Bone marrow (tissue), 2 donors: Measurements from ENCODE around the gene SPAG16.
"Not testable (repeated sequence)": the region's sequence is repeated elsewhere in the genome, so short reads cannot be mapped to it uniquely, and the experiment has no call there.

Source experiments
- DNase-seq, 2 donors: peaks; one replicate each; lab custom pipeline; 2025; lab: John Stamatoyannopoulos, UW

SPAG16 gene

DNA sequence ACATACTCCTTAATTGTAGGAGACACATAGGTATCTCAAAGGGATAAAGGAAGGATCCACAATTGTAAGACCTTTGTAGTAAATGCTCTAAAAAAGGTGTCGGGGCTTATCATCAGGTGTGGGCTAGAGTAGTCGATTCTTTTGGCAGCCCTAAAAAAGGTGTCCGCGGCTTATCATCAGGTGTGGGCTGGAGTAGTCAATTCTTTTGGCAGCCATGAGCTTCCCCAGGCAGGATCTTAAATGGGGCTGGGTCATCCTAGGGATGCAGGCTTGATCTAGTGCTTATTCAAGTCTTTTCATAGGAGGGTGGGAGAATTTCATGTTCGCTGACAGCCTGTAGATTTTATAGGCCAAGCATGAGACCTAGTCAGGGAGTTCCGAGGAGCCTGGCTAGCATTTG lies 720.2 kb downstream of the SPAG16 start:
- no peak for DNase-seq

DNA sequence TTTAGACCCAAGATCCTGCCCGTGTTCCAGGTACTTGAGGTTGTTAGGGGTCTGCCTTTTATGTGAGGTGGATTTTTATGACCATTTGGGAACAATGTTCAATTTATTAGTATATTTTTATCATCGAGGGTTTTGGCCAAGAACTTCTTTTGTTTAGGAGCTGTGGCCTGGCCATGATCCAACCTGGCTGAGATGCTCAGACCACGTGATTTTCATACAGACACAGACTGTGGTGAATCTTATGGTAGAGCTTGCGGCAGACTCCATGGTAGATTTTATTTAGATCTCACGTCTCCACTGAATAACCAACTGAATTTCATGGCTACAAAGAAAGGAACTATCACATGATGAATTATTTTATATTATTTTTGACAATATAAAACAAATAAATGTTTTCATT lies 721.1 kb downstream of the SPAG16 start:
- DNase-seq, result no peak

DNA sequence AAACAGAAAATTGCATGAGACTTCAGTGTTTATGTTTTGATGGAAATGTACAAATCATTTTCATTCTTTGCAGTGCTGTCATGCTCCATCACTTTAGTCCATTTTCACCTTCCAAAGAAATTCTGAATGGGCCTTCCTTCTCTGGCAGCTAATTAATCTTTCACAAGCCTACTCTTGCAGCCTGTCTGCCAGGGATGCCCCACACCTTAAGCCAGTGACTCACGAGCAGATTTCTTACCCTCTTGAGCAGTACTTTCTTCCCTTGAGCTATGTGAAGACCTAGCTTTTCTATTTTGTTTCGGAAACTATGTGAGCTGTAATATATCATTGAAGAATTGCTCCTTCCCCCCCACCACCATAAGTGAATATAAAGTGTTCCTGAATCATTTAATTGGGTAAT lies 722.3 kb downstream of the SPAG16 start:
- DNase-seq, result no peak

DNA sequence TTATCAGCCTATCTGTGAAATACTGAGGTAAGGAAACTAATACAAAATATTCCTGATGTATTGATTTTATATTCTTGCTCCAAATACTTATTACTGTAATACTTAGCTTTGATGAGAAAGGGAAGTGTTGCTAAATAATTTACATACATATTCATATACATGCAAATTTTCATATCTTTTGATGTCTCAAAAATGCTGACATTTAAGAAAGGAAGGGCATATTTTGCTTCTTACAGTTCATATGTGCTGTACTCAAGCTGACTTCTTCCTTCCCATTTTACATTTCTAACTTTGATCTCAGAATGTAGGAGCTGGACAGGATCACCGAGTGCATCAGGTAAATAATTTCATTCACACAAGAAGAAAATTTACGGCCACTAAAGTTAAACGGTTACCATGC lies 727.4 kb downstream of the SPAG16 start:
- no peak for DNase-seq

- no peak for DNase-seq
Measured at GRCh38 chr2:214014551-214015220, 730.4 kb downstream of the SPAG16 start.

- DNase-seq, result no peak
Measured at GRCh38 chr2:214019229-214019972, 735.1 kb downstream of the SPAG16 start.

GRCh38 chr2:214019973-214020345 lies 735.7 kb downstream of the SPAG16 start:
- no peak for DNase-seq

DNA sequence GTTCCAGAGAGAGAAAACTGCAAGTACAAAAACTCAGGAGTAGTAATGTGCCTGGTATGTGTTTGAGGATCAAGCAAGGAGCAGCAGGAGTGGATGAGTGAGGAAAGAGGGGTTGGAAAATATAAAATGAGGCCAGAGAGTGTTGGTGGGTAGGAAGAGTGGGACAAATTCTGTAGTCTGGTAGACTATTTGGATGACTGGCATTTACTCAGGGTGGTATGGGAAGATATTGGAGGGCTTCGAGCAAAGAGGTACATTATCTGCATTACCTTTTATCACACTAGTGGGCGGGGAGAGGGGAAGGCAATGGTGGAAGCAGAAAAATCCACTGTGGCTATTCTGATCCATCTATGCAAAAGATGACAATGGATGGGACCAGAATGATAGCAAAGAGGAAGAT lies 744.9 kb downstream of the SPAG16 start:
- no peak for DNase-seq

GRCh38 chr2:214031566-214031965 lies 747.3 kb downstream of the SPAG16 start:
- peak in 1 of 2 donors; percentile 65 for DNase-seq

- no peak for DNase-seq
Measured at GRCh38 chr2:214034417-214034816, 750.2 kb downstream of the SPAG16 start.

- DNase-seq, result no peak
Measured at GRCh38 chr2:214035091-214035852, 751.0 kb downstream of the SPAG16 start.

- DNase-seq, result no peak
Measured at GRCh38 chr2:214035921-214036320, 751.7 kb downstream of the SPAG16 start.

- DNase-seq, result no peak
Measured at GRCh38 chr2:214038186-214038585, 753.9 kb downstream of the SPAG16 start.

GRCh38 chr2:214050731-214051130 lies 766.5 kb downstream of the SPAG16 start:
- no peak for DNase-seq

DNA sequence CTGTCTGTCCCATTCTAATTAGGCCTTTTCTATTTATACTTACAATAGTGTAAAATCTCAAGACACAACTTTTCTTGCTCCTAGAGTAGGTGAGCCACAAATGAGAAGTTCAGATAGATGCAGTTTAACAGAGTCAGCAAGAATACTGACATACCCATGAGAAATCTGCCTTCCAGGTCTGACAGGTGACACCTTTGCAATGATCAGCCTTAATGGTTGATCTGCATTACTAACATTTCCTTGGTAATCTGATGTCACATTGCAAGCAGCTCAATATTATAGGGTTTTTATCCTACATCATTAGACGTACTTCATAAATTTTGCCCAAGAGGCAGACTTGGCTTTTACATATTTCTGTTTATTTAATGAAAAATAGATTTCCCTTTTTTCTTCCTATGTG lies 767.3 kb downstream of the SPAG16 start:
- no peak for DNase-seq

GRCh38 chr2:214052235-214052634 lies 768.0 kb downstream of the SPAG16 start:
- DNase-seq, result no peak

DNA sequence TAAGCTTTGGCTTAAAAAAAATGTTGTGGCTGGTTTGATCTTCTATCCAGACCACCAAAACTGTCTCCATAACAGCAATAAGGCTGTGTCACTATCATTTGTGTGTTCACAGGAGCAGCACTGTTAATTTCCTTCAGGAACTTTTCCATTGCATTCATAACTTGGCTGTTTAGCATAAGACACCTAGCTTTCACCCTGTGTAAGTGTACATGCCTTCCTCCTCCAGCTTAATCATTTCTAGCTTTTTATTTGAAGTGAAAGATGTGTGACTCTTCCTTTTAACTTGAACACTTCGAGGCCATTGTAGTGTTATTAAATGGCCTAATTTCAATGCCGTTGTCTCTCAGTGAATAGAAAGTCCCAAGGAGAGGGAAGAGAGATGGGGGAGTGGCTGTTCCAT lies 773.7 kb downstream of the SPAG16 start:
- DNase-seq, result no peak

- not testable (repeated sequence) for DNase-seq
Measured at GRCh38 chr2:214062279-214062678, 778.0 kb downstream of the SPAG16 start.

DNA sequence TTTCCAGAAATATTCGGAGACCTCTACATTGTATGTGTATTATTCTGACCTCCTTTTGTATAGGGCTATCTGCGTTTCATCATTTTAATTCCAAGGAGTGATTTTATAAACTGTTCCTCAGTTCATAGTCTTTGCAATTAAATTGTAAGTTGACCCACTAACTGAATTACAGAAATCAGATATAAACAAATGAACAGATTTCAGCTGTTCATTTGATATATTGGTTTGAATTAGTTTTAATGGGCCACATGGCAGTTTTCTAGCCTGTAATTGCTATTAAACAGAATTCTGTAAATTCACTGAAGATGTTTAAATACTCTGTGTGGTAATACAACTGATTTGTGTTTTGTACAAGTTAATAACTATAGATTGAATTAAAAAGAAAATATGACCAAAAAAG lies 780.2 kb downstream of the SPAG16 start:
- no peak for DNase-seq

GRCh38 chr2:214066862-214067261 lies 782.6 kb downstream of the SPAG16 start:
- DNase-seq, result no peak

DNA sequence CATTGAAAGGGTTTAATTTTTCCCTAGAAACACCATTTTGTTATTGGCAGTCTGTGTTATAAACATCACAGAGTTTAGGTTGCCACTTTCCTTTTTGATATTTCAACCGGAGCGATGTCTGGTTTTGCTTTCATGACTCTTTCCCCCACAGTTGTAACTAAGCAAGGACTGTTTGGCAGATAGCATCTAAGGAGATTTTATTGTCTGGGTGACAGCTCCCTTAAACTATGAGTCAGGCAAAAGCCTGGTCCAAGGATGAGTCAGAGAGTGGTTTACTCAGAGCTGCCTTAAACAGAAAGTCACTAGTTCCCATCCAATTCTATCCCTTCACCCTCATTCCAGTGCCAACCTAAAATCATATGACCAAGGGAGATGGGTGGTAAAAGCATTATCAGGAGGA lies 785.0 kb downstream of the SPAG16 start:
- peak in 1 of 2 donors; percentile 91 for DNase-seq

- DNase-seq, result no peak
Measured at GRCh38 chr2:214075456-214075855, 791.2 kb downstream of the SPAG16 start.

- DNase-seq, result no peak
Measured at GRCh38 chr2:214076527-214076926, 792.3 kb downstream of the SPAG16 start.
